ENCODE measurements around the gene GAB1.

Gene GAB1

GRCh38 chr4:143360838-143361625 is 24.4 kb downstream of the GAB1 start:
- Histone ChIP-seq H3K4me3 (ENCODE audit: low read depth, low read length) (no peak overlapping the region), H3K36me3 (ENCODE audit: control insufficient read depth in 2 of 2, insufficient read depth in 1 of 2, low read length in 2 of 2) (no peaks in the 10 kb centered on the region), H3K4me1 (ENCODE audit: control insufficient read depth, insufficient read depth, low read length) (peaks cover 8% of the 10 kb centered on the region), H3K27ac (ENCODE audit: extremely low read depth, low read depth, low read length) (no peak overlapping the region), H3K9me3 (ENCODE audit: control insufficient read depth, insufficient read depth, low read depth, low read length) (no peaks in the 10 kb centered on the region)
- TF ChIP-seq ZBTB10 (tag by site-specific recombination; IDR thresholded peaks at IDR 0.05) (no peak), ZNF169 (tag by site-specific recombination; IDR thresholded peaks at IDR 0.05) (no peak), ZIC2 (tag by site-specific recombination; IDR thresholded peaks at IDR 0.05) (no peak), ZNF19 (tag by site-specific recombination; IDR thresholded peaks at IDR 0.05; ENCODE audit: low read depth) (no peak), REPIN1 (tag by site-specific recombination; IDR thresholded peaks at IDR 0.05; ENCODE audit: low read depth) (no peak), ZNF707 (tag by site-specific recombination; IDR thresholded peaks at IDR 0.05) (no peak), ZNF433 (tag by site-specific recombination; IDR thresholded peaks at IDR 0.05; ENCODE audit: low read depth) (no peak), HIC1 (tag by site-specific recombination; IDR thresholded peaks at IDR 0.05) (no peak), KLF9 (tag by site-specific recombination; IDR thresholded peaks at IDR 0.05; ENCODE audit: low read depth) (no peak), ZNF76 (tag by site-specific recombination; IDR thresholded peaks at IDR 0.05; ENCODE audit: borderline replicate concordance, low read depth) (no peak), ZNF677 (tag by site-specific recombination; IDR thresholded peaks at IDR 0.05) (no peak), ZNF48 (tag by site-specific recombination; IDR thresholded peaks at IDR 0.05) (no peak), ZNF530 (tag by site-specific recombination; IDR thresholded peaks at IDR 0.05; ENCODE audit: low read depth) (no peak), ZNF394 (tag by site-specific recombination; IDR thresholded peaks at IDR 0.05; ENCODE audit: borderline replicate concordance) (no peak), ZNF473 (tag by site-specific recombination; IDR thresholded peaks at IDR 0.05) (no peak), ZNF600 (tag by site-specific recombination; IDR thresholded peaks at IDR 0.05) (no peak)
- POLR2A ChIA-PET, result no interaction called here
- CTCF ChIA-PET, result no interaction called here

- H3K4me1 ChIP-seq (ENCODE audit: control insufficient read depth, insufficient read depth, low read length), result peaks cover 8% of the 10 kb centered on the region
- CTCF ChIA-PET, result interaction anchor here (0.6 kb wide), 1 partner anchor 186 kb away, joined by 4 read pairs; no protein-coding TSS in a partner anchor
- no peak for TF ChIP-seq ZNF571 (tag by site-specific recombination; IDR thresholded peaks at IDR 0.05)
- TF ChIP-seq ZNF132 (tag by site-specific recombination; IDR thresholded peaks at IDR 0.05; ENCODE audit: borderline replicate concordance), result no peak
- TF ChIP-seq PRDM1 (tag by site-specific recombination; IDR thresholded peaks at IDR 0.05), result no peak
- TF ChIP-seq PRDM2 (tag by site-specific recombination; IDR thresholded peaks at IDR 0.05; ENCODE audit: borderline replicate concordance), result no peak
- TF ChIP-seq PATZ1 (tag by site-specific recombination; IDR thresholded peaks at IDR 0.05), result no peak
Measured at GRCh38 chr4:143362349-143363046, 25.8 kb downstream of the GAB1 start.

More at GRCh38 chr4:143362349-143363046, 25.8 kb downstream of the GAB1 start:
- POLR2A ChIA-PET, result no interaction called here
- no peak overlapping the region for H3K27ac ChIP-seq (ENCODE audit: extremely low read depth, low read depth, low read length)
- H3K36me3 ChIP-seq (ENCODE audit: control insufficient read depth in 2 of 2, insufficient read depth in 1 of 2, low read length in 2 of 2), result no peaks in the 10 kb centered on the region
- H3K4me3 ChIP-seq (ENCODE audit: low read depth, low read length), result no peak overlapping the region
- no peaks in the 10 kb centered on the region for H3K9me3 ChIP-seq (ENCODE audit: control insufficient read depth, insufficient read depth, low read depth, low read length)
